ENCODE measurements around the gene VPS26A. TPM values are rescaled to one million over a fixed set of nuclear protein-coding genes. Genes with fewer than 3 reads are reported as not detected.

VPS26A gene
- total and polyA plus RNA-seq, 2 experiments from 2014 or later = 29.0 to 41.6 TPM

- H3K4me2 ChIP-seq = no peak overlapping the region
- peaks cover 8% of the 10 kb centered on the region; the same call in 1 of the 2 replicates for H3K4me1 ChIP-seq (ENCODE audit: insufficient read depth)
- no peaks in the 10 kb centered on the region; the same call in 1 of the 2 replicates for H3K36me3 ChIP-seq (ENCODE audit: insufficient read depth)
- H3K79me2 ChIP-seq (replicated peaks; ENCODE audit: insufficient read depth) = peaks cover 84% of the 10 kb centered on the region
- DNase-seq (ENCODE audit: low spot score) (no peak), ATAC-seq (no peak)
- TF ChIP-seq ZNF462 (CRISPR knock-in tag; IDR thresholded peaks at IDR 0.05) (no peak), ZNF331 (CRISPR knock-in tag; IDR thresholded peaks at IDR 0.05; ENCODE audit: low read depth) (no peak), ETS1 (IDR thresholded peaks at IDR 0.05) (no peak), REST (IDR thresholded peaks at IDR 0.05; ENCODE audit: unreplicated experiment) (no peak), STAT1 (IDR thresholded peaks at IDR 0.05; ENCODE audit: unreplicated experiment) (no peak), NANOG (IDR thresholded peaks at IDR 0.05; ENCODE audit: borderline replicate concordance) (no peak), CTCF (conservative IDR thresholded peaks at IDR 0.05; ENCODE audit: low read depth in 2 of 2) (no peak), ZNF114 (CRISPR knock-in tag; IDR thresholded peaks at IDR 0.05) (no peak), EZH2 (IDR thresholded peaks at IDR 0.05; ENCODE audit: low read depth, unreplicated experiment) (no peak), EZH2phosphoT487 (IDR thresholded peaks at IDR 0.05; ENCODE audit: unreplicated experiment) (no peak), CREB1 (CRISPR knock-in tag; IDR thresholded peaks at IDR 0.05; ENCODE audit: low read depth) (no peak), JUNB (IDR thresholded peaks at IDR 0.05; ENCODE audit: unreplicated experiment) (no peak), POLR2AphosphoS5 (IDR thresholded peaks at IDR 0.05; ENCODE audit: low read depth) (no peak)
- no peak overlapping the region for H3K27ac ChIP-seq (ENCODE audit: low read depth)
- H3K4me3 ChIP-seq = no peak overlapping the region
- H4K20me1 ChIP-seq (replicated peaks; ENCODE audit: insufficient read depth) = peaks cover 26% of the 10 kb centered on the region
- H3K27me3 Mint-ChIP-seq (ENCODE audit: insufficient read depth, low read depth, poor library complexity) = no peaks in the 10 kb centered on the region
- H3K9me2 ChIP-seq (ENCODE audit: insufficient read depth) = no peaks in the 10 kb centered on the region
- H3K9me3 Mint-ChIP-seq = no peaks in the 10 kb centered on the region
- no peak overlapping the region for H3K4me3 Mint-ChIP-seq
- H3K4me1 Mint-ChIP-seq = peaks cover 2% of the 10 kb centered on the region; the same call in 2 of the 3 replicates
- no peak overlapping the region for H2AFZ ChIP-seq
- H3F3A ChIP-seq (replicated peaks; ENCODE audit: low read depth) = no peaks in the 10 kb centered on the region
- H3K27me3 ChIP-seq (ENCODE audit: insufficient read depth) = no peaks in the 10 kb centered on the region
- peaks cover 15% of the 10 kb centered on the region; the same call in 2 of the 3 replicates for H3K36me3 Mint-ChIP-seq (ENCODE audit: low read depth)
- no peak overlapping the region for H3K27ac Mint-ChIP-seq
Observed at GRCh38 chr10:69130251-69130650, 6.3 kb downstream of the VPS26A start.

All from GM23338 (cell line).